Rectal smooth muscle tissue (tissue), 1 donor: Measurements from ENCODE around the gene ARHGDIB.

Source experiments
- H3K27ac ChIP-seq: one replicate; pipeline ENCODE4 v1.7.0; 2013; ENCODE audit warnings: low read depth, low read length, inconsistent platforms
- H3K27me3 ChIP-seq: one replicate; pipeline ENCODE4 v1.7.0; 2013; ENCODE audit warnings: low read length; ENCODE audit not compliant: control insufficient read depth, insufficient read depth
- H3K36me3 ChIP-seq: one replicate; pipeline ENCODE4 v1.7.0; 2013; ENCODE audit warnings: low read length; ENCODE audit not compliant: control insufficient read depth, insufficient read depth
- H3K4me1 ChIP-seq: one replicate; pipeline ENCODE4 v1.7.0; 2013; ENCODE audit warnings: low read length; ENCODE audit not compliant: control insufficient read depth, insufficient read depth
- H3K4me3 ChIP-seq: one replicate; pipeline ENCODE4 v1.7.0; 2013; ENCODE audit warnings: low read length
- H3K9ac ChIP-seq: one replicate; pipeline ENCODE4 v1.7.0; 2013; ENCODE audit warnings: low read length

Gene ARHGDIB

DNA sequence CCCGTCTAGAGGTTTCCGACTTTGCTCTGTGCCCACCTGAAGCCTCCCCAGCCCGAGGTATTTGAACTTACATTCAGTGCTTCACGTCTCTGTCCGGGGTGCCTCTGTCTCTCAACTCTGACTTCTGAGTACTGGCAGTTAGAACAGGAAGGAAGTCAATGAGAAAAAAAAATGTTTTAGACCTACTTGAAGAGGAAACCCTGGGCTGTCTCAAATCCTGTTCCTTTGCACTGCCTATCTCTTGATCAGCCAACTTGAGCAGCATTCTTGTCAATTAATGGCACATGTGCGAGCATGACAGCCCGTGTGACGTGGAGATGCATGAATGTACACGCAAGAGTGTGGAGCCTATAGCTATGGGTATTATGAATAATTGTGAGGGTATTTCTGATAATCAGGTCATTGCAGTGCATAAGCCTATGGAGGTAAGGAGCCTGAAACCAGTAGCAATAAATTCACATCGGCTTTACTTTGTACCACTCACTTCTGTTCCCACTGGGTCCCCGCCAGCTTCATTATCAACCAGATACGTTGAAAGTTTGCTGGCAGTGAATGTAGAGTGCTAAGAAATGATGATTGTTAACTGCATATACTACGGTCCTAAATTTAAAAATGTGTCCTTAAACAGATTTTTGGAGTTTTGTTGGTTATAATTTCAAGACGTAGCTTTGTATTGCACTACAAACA, at the start of gene ARHGDIB:
Gene ARHGDIB (minus strand): TSS at position 136 of the 687 bp plus-strand sequence. CDS start 10,889 bp downstream, outside the sequence.
- no peaks in the 10 kb centered on the region for H3K36me3 ChIP-seq
- H3K4me1 ChIP-seq, result peaks cover 2% of the 10 kb centered on the region
- H3K27me3 ChIP-seq, result no peaks in the 10 kb centered on the region
- peak within 1 kb of the TSS; percentile 57 for H3K4me3 ChIP-seq
- H3K27ac ChIP-seq, result no peak within 1 kb of the TSS
- H3K9ac ChIP-seq, result peak within 1 kb of the TSS; percentile 27

- Histone ChIP-seq H3K9ac (no peak overlapping the region), H3K27me3 (no peaks in the 10 kb centered on the region), H3K4me1 (peaks cover 9% of the 10 kb centered on the region), H3K27ac (no peak overlapping the region), H3K4me3 (no peak overlapping the region), H3K36me3 (no peaks in the 10 kb centered on the region)
Measured at GRCh38 chr12:15011162-15011561, 49.8 kb upstream of the ARHGDIB start.

GRCh38 chr12:15007551-15007950, 46.1 kb upstream of the ARHGDIB start:
- no peaks in the 10 kb centered on the region for H3K27me3 ChIP-seq
- H3K9ac ChIP-seq, result no peak overlapping the region
- H3K4me3 ChIP-seq, result no peak overlapping the region
- H3K27ac ChIP-seq, result peak overlapping the region; percentile 22
- H3K36me3 ChIP-seq, result no peaks in the 10 kb centered on the region
- peaks cover 12% of the 10 kb centered on the region for H3K4me1 ChIP-seq

GRCh38 chr12:15005064-15005463, 43.7 kb upstream of the ARHGDIB start:
- Histone ChIP-seq H3K4me3 (no peak overlapping the region), H3K36me3 (no peaks in the 10 kb centered on the region), H3K4me1 (peaks cover 29% of the 10 kb centered on the region), H3K27ac (no peak overlapping the region), H3K27me3 (no peaks in the 10 kb centered on the region), H3K9ac (no peak overlapping the region)

DNA sequence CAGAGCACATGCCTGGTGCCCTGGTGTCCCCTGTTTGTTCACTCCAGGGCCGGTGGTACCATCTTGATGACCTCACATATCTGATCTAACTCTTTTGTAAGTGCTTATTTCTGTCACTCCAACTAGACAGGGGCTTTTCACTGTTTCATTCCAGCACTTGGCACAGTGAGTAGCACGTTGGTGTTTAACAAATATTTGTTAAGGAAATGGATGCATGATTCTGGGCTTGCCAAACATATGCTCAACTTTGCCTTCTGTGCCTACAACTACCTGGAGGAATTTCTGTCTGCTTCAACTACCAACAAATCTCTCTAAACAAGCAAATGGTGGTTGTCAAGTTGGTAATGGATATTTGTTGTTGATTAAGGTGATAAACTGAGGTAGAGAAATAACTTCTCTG, 43.0 kb upstream of the ARHGDIB start:
- H3K4me1 ChIP-seq, result peaks cover 33% of the 10 kb centered on the region
- no peaks in the 10 kb centered on the region for H3K36me3 ChIP-seq
- H3K27me3 ChIP-seq, result no peaks in the 10 kb centered on the region
- no peak overlapping the region for H3K9ac ChIP-seq
- H3K4me3 ChIP-seq, result no peak overlapping the region
- H3K27ac ChIP-seq, result no peak overlapping the region

DNA sequence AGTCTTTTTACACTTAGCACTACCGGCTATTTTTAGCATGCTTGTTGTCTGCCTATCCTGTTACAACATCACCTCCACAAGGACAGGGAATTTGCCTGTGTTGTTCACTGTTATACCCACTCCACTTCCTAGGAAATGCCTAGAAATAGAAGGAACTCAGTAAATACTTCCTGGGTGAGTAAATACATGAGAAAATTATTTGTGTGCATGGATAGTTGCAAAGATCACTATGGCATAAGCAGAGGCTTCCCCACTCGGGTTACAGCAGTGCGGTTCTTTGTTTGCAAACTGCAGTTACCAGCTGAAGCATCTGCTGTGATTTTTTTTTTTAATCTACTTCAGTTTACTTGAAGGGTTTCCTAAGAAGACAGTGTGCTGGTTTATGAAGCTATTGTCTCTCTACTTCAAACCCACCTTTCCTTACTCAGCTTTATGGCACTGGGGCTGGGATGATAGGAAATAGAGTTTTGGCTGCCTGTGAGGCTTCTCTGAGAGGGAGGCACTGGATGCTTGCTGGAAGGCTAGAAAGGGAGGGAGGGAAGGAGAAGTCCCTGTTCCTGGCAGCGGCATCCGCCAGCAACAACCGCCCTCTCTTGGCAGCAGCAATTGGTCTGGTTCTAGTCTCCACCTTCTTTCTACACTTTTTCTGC, 40.5 kb upstream of the ARHGDIB start:
- Histone ChIP-seq H3K4me3 (no peak overlapping the region), H3K27ac (peak overlapping the region; percentile 76), H3K27me3 (no peaks in the 10 kb centered on the region)

GRCh38 chr12:15000575-15000974, 39.2 kb upstream of the ARHGDIB start:
- no peak overlapping the region for H3K4me3 ChIP-seq
- no peaks in the 10 kb centered on the region for H3K36me3 ChIP-seq
- H3K4me1 ChIP-seq, result peaks cover 31% of the 10 kb centered on the region
- H3K9ac ChIP-seq, result no peak overlapping the region
- H3K27ac ChIP-seq, result peak overlapping the region; percentile 76
- H3K27me3 ChIP-seq, result no peaks in the 10 kb centered on the region

More for the DNA sequence above, 40.5 kb upstream of the ARHGDIB start:
- Histone ChIP-seq H3K36me3 (no peaks in the 10 kb centered on the region), H3K4me1 (peaks cover 30% of the 10 kb centered on the region), H3K9ac (no peak overlapping the region)

DNA sequence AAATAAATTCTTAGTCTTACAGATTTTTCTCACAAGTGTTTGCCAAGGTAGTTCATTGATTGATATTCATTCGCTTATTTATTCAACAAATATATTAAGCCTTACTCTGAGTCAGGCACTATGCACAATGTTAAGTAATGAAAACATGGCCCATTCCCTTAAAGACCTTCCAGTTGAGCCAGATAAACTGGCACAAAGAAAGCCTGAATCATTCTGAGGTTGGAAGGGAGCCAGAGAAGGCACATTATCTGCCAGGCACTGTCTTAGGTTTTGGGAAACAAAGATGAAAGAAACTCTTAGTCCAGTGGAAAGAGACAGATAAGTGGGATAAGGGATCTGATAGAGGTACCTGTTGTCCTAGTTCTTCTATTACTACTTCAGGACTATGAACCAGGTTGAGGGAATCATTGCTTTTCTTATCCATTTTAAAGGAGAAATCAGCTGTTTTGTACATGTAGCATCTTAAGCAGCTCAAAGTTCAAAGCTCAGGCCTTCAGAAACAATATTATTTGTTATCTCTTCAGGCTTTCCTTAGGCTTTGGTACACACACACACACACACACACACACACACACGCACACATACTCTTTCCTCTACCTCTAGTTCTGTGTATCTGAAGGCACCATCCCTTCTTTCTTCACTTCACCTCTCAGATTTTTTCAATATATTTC, 38.4 kb upstream of the ARHGDIB start:
- Histone ChIP-seq H3K9ac (no peak overlapping the region), H3K4me1 (peaks cover 32% of the 10 kb centered on the region), H3K4me3 (no peak overlapping the region), H3K27ac (peak overlapping the region; percentile 82), H3K27me3 (no peaks in the 10 kb centered on the region), H3K36me3 (no peaks in the 10 kb centered on the region)

- H3K27me3 ChIP-seq, result no peaks in the 10 kb centered on the region
- H3K36me3 ChIP-seq, result no peaks in the 10 kb centered on the region
- no peak overlapping the region for H3K9ac ChIP-seq
- H3K27ac ChIP-seq, result peak overlapping the region; percentile 82
- peaks cover 32% of the 10 kb centered on the region for H3K4me1 ChIP-seq
- no peak overlapping the region for H3K4me3 ChIP-seq
Measured at GRCh38 chr12:14999021-14999694, 37.8 kb upstream of the ARHGDIB start.

DNA sequence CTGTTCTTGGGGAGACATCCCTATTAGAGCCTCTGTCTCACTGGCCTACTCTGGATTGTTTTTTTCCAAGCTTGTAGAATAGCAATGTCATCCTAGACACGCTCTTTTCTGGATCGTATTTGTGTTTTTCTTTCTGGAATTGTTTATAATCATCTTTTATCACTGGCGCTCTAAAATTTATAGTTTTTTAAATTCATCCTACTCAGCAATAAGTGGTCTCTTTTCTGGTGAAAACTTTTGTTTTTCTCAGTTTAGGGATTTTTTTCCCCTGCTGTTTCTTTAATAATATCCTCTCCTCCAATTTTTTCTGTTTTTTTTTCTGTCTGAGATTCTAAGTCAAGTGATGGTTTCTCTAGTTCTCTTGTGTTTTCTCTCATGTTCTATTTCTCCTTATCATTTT, 36.6 kb upstream of the ARHGDIB start:
- Histone ChIP-seq H3K27me3 (no peaks in the 10 kb centered on the region), H3K4me3 (no peak overlapping the region), H3K36me3 (no peaks in the 10 kb centered on the region), H3K9ac (no peak overlapping the region), H3K27ac (peak overlapping the region; percentile 82), H3K4me1 (peaks cover 32% of the 10 kb centered on the region)

GRCh38 chr12:14995583-14996425, 34.4 kb upstream of the ARHGDIB start:
- Histone ChIP-seq H3K36me3 (no peaks in the 10 kb centered on the region), H3K27me3 (no peaks in the 10 kb centered on the region), H3K4me1 (peaks cover 17% of the 10 kb centered on the region), H3K27ac (no peak overlapping the region), H3K4me3 (no peak overlapping the region), H3K9ac (no peak overlapping the region)
